ENCODE data around the gene MTMR3. TPM values are rescaled to one million over a fixed set of nuclear protein-coding genes. Genes with fewer than 3 reads are reported as not detected.

MTMR3 gene
- total RNA-seq, 1 experiment from 2014 or later: 12.1 TPM

- no TSS peak for BruUV-seq (replicated peaks)
- H3K9ac ChIP-seq (ENCODE audit: low read length): no peak overlapping the region
- no peaks in the 10 kb centered on the region for H3K9me2 ChIP-seq (replicated peaks; ENCODE audit: low read length)
- DNase-seq: no peak
- ChIA-PET POLR2A (ENCODE audit: unreplicated experiment) (no interaction called here), CTCF (no interaction called here)
- H3K4me1 ChIP-seq (ENCODE audit: insufficient read depth, low read length): no peaks in the 10 kb centered on the region
- peaks cover 3% of the 10 kb centered on the region; the same call in 1 of the 2 replicates for H3K36me3 ChIP-seq (ENCODE audit: low read depth, low read length)
- no peak for ATAC-seq
- TF ChIP-seq EZH2phosphoT487 (IDR thresholded peaks at IDR 0.05; ENCODE audit: borderline replicate concordance, low read length) (no peak), EZH2 (IDR thresholded peaks at IDR 0.05; ENCODE audit: low read length, unreplicated experiment) (no peak), CTCF (conservative IDR thresholded peaks at IDR 0.05; ENCODE audit: low read depth, low read length) (no peak)
- no peaks in the 10 kb centered on the region for H3K9me3 ChIP-seq (ENCODE audit: low read length)
- H3K4me3 ChIP-seq (ENCODE audit: low read length): no peak overlapping the region
- H2AFZ ChIP-seq (ENCODE audit: low read length): no peak overlapping the region
- no peak overlapping the region for H3K27ac ChIP-seq (ENCODE audit: low read length)
- H4K20me1 ChIP-seq (ENCODE audit: low read length): no peaks in the 10 kb centered on the region
- H3K4me2 ChIP-seq (ENCODE audit: low read length): no peak overlapping the region
- no peaks in the 10 kb centered on the region for H3F3A ChIP-seq (ENCODE audit: low read length, unreplicated experiment)
- H3K79me2 ChIP-seq (ENCODE audit: low read length): no peaks in the 10 kb centered on the region
- H3K27me3 ChIP-seq (ENCODE audit: low read length): no peaks in the 10 kb centered on the region
- intact Hi-C loops (cut with micrococcal nuclease): loop anchor here (10.0 kb wide), 2 partner anchors 123 to 303 kb away; partner anchors contain the start of gene MTMR3
These were observed 124.4 kb downstream of the MTMR3 start for GRCh38 chr22:30007361-30007760.

GRCh38 chr22:30008401-30008800 is 125.4 kb downstream of the MTMR3 start:
- intact Hi-C loops (cut with micrococcal nuclease): loop anchor here (10.0 kb wide), 2 partner anchors 124 to 304 kb away; partner anchors contain the start of gene MTMR3
- no TSS peak for BruUV-seq (replicated peaks)
- H3K4me2 ChIP-seq (ENCODE audit: low read length): no peak overlapping the region
- H3K9ac ChIP-seq (ENCODE audit: low read length): no peak overlapping the region
- ChIA-PET CTCF (no interaction called here), POLR2A (ENCODE audit: unreplicated experiment) (no interaction called here)
- ATAC-seq (no peak), DNase-seq (no peak)
- no peaks in the 10 kb centered on the region for H3F3A ChIP-seq (ENCODE audit: low read length, unreplicated experiment)
- no peak overlapping the region for H3K27ac ChIP-seq (ENCODE audit: low read length)
- TF ChIP-seq EZH2 (IDR thresholded peaks at IDR 0.05; ENCODE audit: low read length, unreplicated experiment): no peak
- no peak for TF ChIP-seq CTCF (conservative IDR thresholded peaks at IDR 0.05; ENCODE audit: low read depth, low read length)
- TF ChIP-seq EZH2phosphoT487 (IDR thresholded peaks at IDR 0.05; ENCODE audit: borderline replicate concordance, low read length): no peak
- no peaks in the 10 kb centered on the region for H3K27me3 ChIP-seq (ENCODE audit: low read length)
- no peak overlapping the region for H2AFZ ChIP-seq (ENCODE audit: low read length)
- no peaks in the 10 kb centered on the region for H3K9me3 ChIP-seq (ENCODE audit: low read length)
- H3K79me2 ChIP-seq (ENCODE audit: low read length): no peaks in the 10 kb centered on the region
- H4K20me1 ChIP-seq (ENCODE audit: low read length): no peaks in the 10 kb centered on the region
- no peaks in the 10 kb centered on the region for H3K9me2 ChIP-seq (replicated peaks; ENCODE audit: low read length)
- no peak overlapping the region for H3K4me3 ChIP-seq (ENCODE audit: low read length)
- peaks cover 7% of the 10 kb centered on the region; the same call in 1 of the 2 replicates for H3K36me3 ChIP-seq (ENCODE audit: low read depth, low read length)
- H3K4me1 ChIP-seq (ENCODE audit: insufficient read depth, low read length): no peaks in the 10 kb centered on the region

GRCh38 chr22:30009478-30009877 is 126.5 kb downstream of the MTMR3 start:
- Histone ChIP-seq H2AFZ (ENCODE audit: low read length) (no peak overlapping the region), H3K27me3 (ENCODE audit: low read length) (no peaks in the 10 kb centered on the region), H3K9me3 (ENCODE audit: low read length) (no peaks in the 10 kb centered on the region), H3K9ac (ENCODE audit: low read length) (no peak overlapping the region), H3K4me2 (ENCODE audit: low read length) (no peak overlapping the region), H3K79me2 (ENCODE audit: low read length) (no peaks in the 10 kb centered on the region), H3K36me3 (ENCODE audit: low read depth, low read length) (peaks cover 7% of the 10 kb centered on the region; the same call in 1 of the 2 replicates), H4K20me1 (ENCODE audit: low read length) (no peaks in the 10 kb centered on the region), H3K27ac (ENCODE audit: low read length) (no peak overlapping the region), H3K4me3 (ENCODE audit: low read length) (no peak overlapping the region), H3K9me2 (replicated peaks; ENCODE audit: low read length) (no peaks in the 10 kb centered on the region), H3F3A (ENCODE audit: low read length, unreplicated experiment) (no peaks in the 10 kb centered on the region), H3K4me1 (ENCODE audit: insufficient read depth, low read length) (no peaks in the 10 kb centered on the region)
- TF ChIP-seq EZH2 (IDR thresholded peaks at IDR 0.05; ENCODE audit: low read length, unreplicated experiment): no peak
- no peak for TF ChIP-seq EZH2phosphoT487 (IDR thresholded peaks at IDR 0.05; ENCODE audit: borderline replicate concordance, low read length)
- no peak for TF ChIP-seq CTCF (conservative IDR thresholded peaks at IDR 0.05; ENCODE audit: low read depth, low read length)
- no TSS peak for BruUV-seq (replicated peaks)
- DNase-seq: no peak
- ATAC-seq: no peak
- intact Hi-C loops (cut with micrococcal nuclease): loop anchor here (10.0 kb wide), 2 partner anchors 125 to 305 kb away; partner anchors contain the start of gene MTMR3
- ChIA-PET POLR2A (ENCODE audit: unreplicated experiment) (no interaction called here), CTCF (no interaction called here)

Data from PC-3 (cell line).